GM12878 (cell line): ENCODE results near the gene COL19A1. TPM values are rescaled to one million over a fixed set of nuclear protein-coding genes. Genes with fewer than 3 reads are reported as not detected.

Experiments used
- ATAC-seq: fragments of 200-7000 bp; cut with Tn5 transposase; 3 replicates; pipeline ENCODE4 v1.9.1; 2020; ENCODE audit warnings: mild to moderate bottlenecking, moderate library complexity
- BruUV-seq: library from RNA; stranded (reverse); fragments of 400-500 nt; replicated peaks from 2 replicates; lab custom pipeline; 2021; lab: Mats Ljungman, UMichigan
- CTCF ChIA-PET: fragments of 300-600 bp; sonication (Branson Sonifier 250); formaldehyde crosslinking; extraction: SDS; loops from one replicate; lab custom pipeline; 2021; ENCODE audit warnings: inconsistent platforms; lab: Yijun Ruan, JAX
- POLR2A ChIA-PET: fragments of 350-600 bp; formaldehyde crosslinking; extraction: SDS; loops from one replicate; lab custom pipeline; 2021; ENCODE audit warnings: inconsistent platforms; lab: Charles Lee
- RAD21 ChIA-PET: fragments of 300-600 bp; sonication (Branson Sonifier 250); formaldehyde crosslinking; loops from one replicate; lab custom pipeline; 2023; ENCODE audit warnings: antibody characterized with exemption; ENCODE audit not compliant: unreplicated experiment; lab: Charles Lee
- SMC1A ChIA-PET: fragments of 300-600 bp; sonication (Branson Sonifier 250); formaldehyde crosslinking; loops from one replicate; lab custom pipeline; 2023; ENCODE audit not compliant: unreplicated experiment, uncharacterized antibody; lab: Charles Lee
- DNase-seq: peaks from one replicate; pipeline ENCODE4 v3.0.0-alpha.2; 2011; ENCODE audit warnings: low read depth, low spot score
- FAIRE-seq: peaks from 3 replicates; lab custom pipeline; 2011; peaks lifted over from hg19 to GRCh38; lab: Jason Lieb, UNC
- H2AFZ ChIP-seq: 2 replicates; pipeline ENCODE4 v1.6.0; 2011; ENCODE audit warnings: low read depth, low read length, control low read depth; ENCODE audit not compliant: control insufficient read depth
- H3K27ac ChIP-seq: 2 replicates; pipeline ENCODE4 v1.5.1; 2011; ENCODE audit warnings: control low read depth; ENCODE audit not compliant: control insufficient read depth, insufficient read depth
- H3K27me3 ChIP-seq, 2 experiments: replicated peaks in 1 of 2; 2 replicates each; pipeline versions ENCODE4 v1.6.0 to v1.6.1; 2011; ENCODE audit warnings: low read length in 1 of 2; ENCODE audit not compliant: control insufficient read depth in 2 of 2, insufficient read depth in 2 of 2
- H3K36me3 ChIP-seq, 2 experiments: 2 replicates each; pipeline ENCODE4 v1.5.1; 2011; ENCODE audit warnings: low read length in 1 of 2; ENCODE audit not compliant: control insufficient read depth in 2 of 2, insufficient read depth in 2 of 2
- H3K4me1 ChIP-seq: 2 replicates; pipeline ENCODE4 v1.6.1; 2011; ENCODE audit warnings: mild to moderate bottlenecking, low read length, moderate library complexity, mixed read lengths; ENCODE audit not compliant: control insufficient read depth, insufficient read depth
- H3K4me2 ChIP-seq: 2 replicates; pipeline ENCODE4 v1.6.0; 2011; ENCODE audit warnings: control low read depth; ENCODE audit not compliant: control insufficient read depth, insufficient read depth
- H3K4me3 ChIP-seq: fragments of 200-600 bp; sonication (generic); 2 replicates; pipeline ENCODE4 v1.5.1; 2016
- H3K79me2 ChIP-seq: 2 replicates; pipeline ENCODE4 v1.6.0; 2011; ENCODE audit warnings: low read length; ENCODE audit not compliant: control insufficient read depth, insufficient read depth
- H3K9ac ChIP-seq: 2 replicates; pipeline ENCODE4 v1.8.0; 2011; ENCODE audit warnings: low read length, control low read depth, mixed read lengths; ENCODE audit not compliant: control insufficient read depth, insufficient read depth
- H3K9me3 ChIP-seq: replicated peaks from 3 replicates; pipeline ENCODE4 v1.5.1; 2011; ENCODE audit warnings: mild to moderate bottlenecking, low read length; ENCODE audit not compliant: control insufficient read depth, insufficient read depth
- H4K20me1 ChIP-seq: 2 replicates; pipeline ENCODE4 v1.6.0; 2011; ENCODE audit not compliant: control insufficient read depth, insufficient read depth
- BRCA1 ChIP-seq: IDR thresholded peaks from 2 replicates; pipeline ENCODE4 v1.6.1; 2011; ENCODE audit warnings: low read depth, low read length, improper control_type of control experiment
- CEBPZ ChIP-seq: fragments of 150-350 bp; IDR thresholded peaks from 2 replicates; pipeline ENCODE4 v1.6.1; 2016; ENCODE audit warnings: low read depth, low read length
- CHD2 ChIP-seq: IDR thresholded peaks from 2 replicates; pipeline ENCODE4 v1.6.1; 2011; ENCODE audit warnings: low read depth, low read length, improper control_type of control experiment, borderline replicate concordance
- IRF4 ChIP-seq: IDR thresholded peaks from 2 replicates; pipeline ENCODE4 v1.6.1; 2011; ENCODE audit warnings: low read depth, low read length
- MAX ChIP-seq: IDR thresholded peaks from 2 replicates; pipeline ENCODE4 v1.6.1; 2012; ENCODE audit warnings: low read depth, low read length, improper control_type of control experiment
- NR2C2 ChIP-seq: IDR thresholded peaks from 2 replicates; pipeline ENCODE4 v1.6.1; 2011; ENCODE audit warnings: borderline replicate concordance, low read depth; ENCODE audit not compliant: control insufficient read depth, insufficient read length
- TCF12 ChIP-seq: IDR thresholded peaks from 2 replicates; pipeline ENCODE4 v1.6.1; 2011; ENCODE audit warnings: low read depth, mild to moderate bottlenecking, low read length
- ZBTB11 ChIP-seq: fragments of 450-650 bp; formaldehyde crosslinking; IDR thresholded peaks from 2 replicates; pipeline ENCODE4 v1.5.0; 2022; ENCODE audit warnings: mild to moderate bottlenecking, missing genetic modification characterization
- ZBTB33 ChIP-seq: fragments of 450-650 bp; IDR thresholded peaks from 2 replicates; pipeline ENCODE4 v1.6.1; 2017; ENCODE audit warnings: mild to moderate bottlenecking
- ZBTB4 ChIP-seq: fragments of 450-650 bp; formaldehyde crosslinking; IDR thresholded peaks from 2 replicates; pipeline ENCODE4 v1.4.0; 2022; ENCODE audit warnings: mild to moderate bottlenecking, moderate library complexity
- ZNF207 ChIP-seq: fragments of 450-650 bp; IDR thresholded peaks from 2 replicates; pipeline ENCODE4 v1.6.1; 2014; ENCODE audit warnings: antibody characterized with exemption, mild to moderate bottlenecking, borderline replicate concordance
- WGBS: methylation state at CpG from one replicate; pipeline ENCODE4 v1.1.6; 2016; ENCODE audit warnings: low lambda C conversion rate; ENCODE audit not compliant: insufficient replicate concordance, insufficient coverage; ENCODE audit errors: missing lambda C conversion rate; 5-methylcytosine and 5-hydroxymethylcytosine counted together
- in situ Hi-C: fragments of 300-500 bp; cut with MboI; formaldehyde crosslinking; loops from 9 replicates; pipeline ENCODE4 v1.14.3; 2018; ENCODE audit warnings: mixed read lengths
- intact Hi-C: fragments of 100-400 bp; cut with micrococcal nuclease; formaldehyde crosslinking; loops from one replicate; pipeline ENCODE4 v1.14.2; 2022; ENCODE audit not compliant: unreplicated experiment
- polyA plus RNA-seq, 11 experiments: library from polyadenylated mRNA; depleted of rRNA in 4 of 11; unstranded in 6 of 11; stranded (reverse) in 5 of 11; fragments of >200 nt; fragmentation: Nextera tagmentation in 4 of 11; fragmentation: Illumina TruSeq in 1 of 11; extraction: Ambion mirVana in 4 of 11; extraction: Trizol in 1 of 11; gene quantifications; 1 replicate in 1 of 11; 2 replicates in 10 of 11; pipeline versions ENCODE4 v1.2.1 to v1.2.3, GENCODE V29; 2011 to 2016; ENCODE audit warnings: inconsistent platforms in 2 of 11, missing spikeins in 2 of 11, low read depth in 1 of 11
- total RNA-seq, 4 experiments: library from RNA; depleted of rRNA in 3 of 4; stranded (reverse); fragments of >200 nt in 3 of 4; fragmentation: Illumina TruSeq in 1 of 4; extraction: Trizol in 1 of 4; gene quantifications; 2 replicates each; pipeline versions ENCODE4 v1.2.1 to v1.2.3, GENCODE V29; 2013 to 2021

The COL19A1 gene
- total and polyA plus RNA-seq, 10 of the 15 experiments (the other 5 are each of a cell fraction or from before 2014, with no cell fraction given): 1.1 to 13.5 (median 4.1) TPM

GRCh38 chr6:70149209-70149788, 282.9 kb downstream of the COL19A1 start:
- ChIA-PET POLR2A (no interaction called here), SMC1A (no interaction called here), RAD21 (no interaction called here), CTCF (no interaction called here)
- WGBS: 89% methylated on average over 6 of the region's 6 CpGs
- H3K9me3 ChIP-seq: no peaks in the 10 kb centered on the region
- no peak overlapping the region for H3K9ac ChIP-seq
- no peak overlapping the region for H3K4me2 ChIP-seq
- DNase-seq: no peak
- no peak for FAIRE-seq
- no TSS peak for BruUV-seq
- ATAC-seq: no peak
- H3K4me3 ChIP-seq: no peak overlapping the region
- H4K20me1 ChIP-seq: no peaks in the 10 kb centered on the region
- H3K79me2 ChIP-seq: no peaks in the 10 kb centered on the region
- H3K27ac ChIP-seq: no peak overlapping the region
- no peaks in the 10 kb centered on the region for H3K4me1 ChIP-seq
- intact Hi-C loops (no loop called here), in situ Hi-C loops (no loop called here)
- no peaks in the 10 kb centered on the region for H3K27me3 ChIP-seq
- peaks cover 1 to 4% of the 10 kb centered on the region in 2 experiments; a peak in 3 of 4 replicates for H3K36me3 ChIP-seq
- H2AFZ ChIP-seq: no peak overlapping the region
- TF ChIP-seq MAX (no peak), ZBTB4 (CRISPR knock-in tag) (no peak), ZBTB11 (CRISPR knock-in tag) (no peak), CEBPZ (no peak), TCF12 (no peak), IRF4 (no peak), BRCA1 (no peak), NR2C2 (no peak), ZBTB33 (no peak), ZNF207 (no peak), CHD2 (no peak)
